NCI-H1417 (cell line): Measurements from ENCODE around the gene GOLGA6L7.
"Not testable (repeated sequence)": the region's sequence is repeated elsewhere in the genome, so short reads cannot be mapped to it uniquely, and the experiment has no call there.

Experiments used
- DNase-seq, 3 experiments: peaks; one replicate each; lab custom pipeline; 2025; lab: John Stamatoyannopoulos, UW

The GOLGA6L7 gene

GRCh38 chr15:28884151-28884940 lies 35.9 kb upstream of the GOLGA6L7 start:
- no peak for DNase-seq

GRCh38 chr15:28881600-28881999 lies 33.2 kb upstream of the GOLGA6L7 start:
- no peak for DNase-seq

GRCh38 chr15:28881170-28881569 lies 32.7 kb upstream of the GOLGA6L7 start:
- peak in 1 of 3 experiments; percentile 10 for DNase-seq

- DNase-seq = no peak
Observed at GRCh38 chr15:28880680-28881079, 32.2 kb upstream of the GOLGA6L7 start.

- DNase-seq = no peak
Observed at GRCh38 chr15:28879551-28879950, 31.1 kb upstream of the GOLGA6L7 start.

- DNase-seq = no peak
Observed at GRCh38 chr15:28878209-28878608, 29.8 kb upstream of the GOLGA6L7 start.

- DNase-seq = no peak
Observed at GRCh38 chr15:28876845-28877185, 28.4 kb upstream of the GOLGA6L7 start.

- no peak for DNase-seq
Observed at GRCh38 chr15:28876131-28876844, 27.8 kb upstream of the GOLGA6L7 start.

- DNase-seq = no peak
Observed at GRCh38 chr15:28875461-28876000, 27.1 kb upstream of the GOLGA6L7 start.

- peak in 1 of 3 experiments; percentile 16 for DNase-seq
Observed at GRCh38 chr15:28873585-28874190, 25.2 kb upstream of the GOLGA6L7 start.

GRCh38 chr15:28873006-28873405 lies 24.6 kb upstream of the GOLGA6L7 start:
- DNase-seq = no peak

- DNase-seq = no peak
Observed at GRCh38 chr15:28871168-28871567, 22.7 kb upstream of the GOLGA6L7 start.

GRCh38 chr15:28868744-28869345 lies 20.4 kb upstream of the GOLGA6L7 start:
- no peak for DNase-seq

GRCh38 chr15:28861589-28862293 lies 13.3 kb upstream of the GOLGA6L7 start:
- not testable (repeated sequence) for DNase-seq

- DNase-seq = no peak
Observed at GRCh38 chr15:28861031-28861534, 12.6 kb upstream of the GOLGA6L7 start.

- not testable (repeated sequence) for DNase-seq
Observed at GRCh38 chr15:28854578-28854977, 6.1 kb upstream of the GOLGA6L7 start.

GRCh38 chr15:28853654-28854053 lies 5.2 kb upstream of the GOLGA6L7 start:
- DNase-seq = not testable (repeated sequence)

GRCh38 chr15:28849766-28850165 lies 1.3 kb upstream of the GOLGA6L7 start:
- DNase-seq = not testable (repeated sequence)

- not testable (repeated sequence) for DNase-seq
Observed at GRCh38 chr15:28849271-28849670, 827 bp upstream of the GOLGA6L7 start.

GRCh38 chr15:28847959-28848358 lies 485 bp downstream of the GOLGA6L7 start:
- not testable (repeated sequence) for DNase-seq

- DNase-seq = not testable (repeated sequence)
Observed at GRCh38 chr15:28847247-28847646, 1.2 kb downstream of the GOLGA6L7 start.
